H1 (cell line): ENCODE data around the gene ADGRV1. TPM values are rescaled to one million over a fixed set of nuclear protein-coding genes. Genes with fewer than 3 reads are reported as not detected.

Experiments used
- CTCF ChIA-PET: fragments of 300-600 bp; sonication (Branson Sonifier 250); formaldehyde crosslinking; loops from one replicate; lab custom pipeline; 2021; ENCODE audit not compliant: partially characterized antibody; lab: Charles Lee
- POLR2A ChIA-PET: fragments of 300-600 bp; sonication (Branson Sonifier 250); formaldehyde crosslinking; loops from one replicate; lab custom pipeline; 2021; ENCODE audit warnings: inconsistent platforms; ENCODE audit not compliant: partially characterized antibody; lab: Charles Lee
- DNase-seq, 2 experiments: peaks; one replicate each; pipeline versions ENCODE4 v3.0.0 to v3.0.0-alpha.2; 2010 to 2022; ENCODE audit warnings: low spot score in 2 of 2, low read depth in 1 of 2, mixed read lengths in 1 of 2
- FAIRE-seq: peaks from 2 replicates; lab custom pipeline; 2011; peaks lifted over from hg19 to GRCh38; lab: Jason Lieb, UNC
- H2AFZ ChIP-seq: 2 replicates; pipeline ENCODE4 v1.8.1; 2012; ENCODE audit warnings: low read length, inconsistent platforms
- H2AK5ac ChIP-seq: 2 replicates; pipeline ENCODE4 v1.6.1; 2013; ENCODE audit warnings: low read depth, low read length
- H2BK120ac ChIP-seq: replicated peaks from 2 replicates; pipeline ENCODE3; 2013; ENCODE audit warnings: low read depth, low read length, inconsistent platforms
- H2BK12ac ChIP-seq: 2 replicates; pipeline ENCODE4 v1.6.1; 2013; ENCODE audit warnings: low read depth, low read length
- H2BK15ac ChIP-seq: 2 replicates; pipeline ENCODE4 v1.6.1; 2013; ENCODE audit warnings: low read length
- H2BK20ac ChIP-seq: 2 replicates; pipeline ENCODE4 v1.6.1; 2013; ENCODE audit warnings: low read length
- H2BK5ac ChIP-seq: 2 replicates; pipeline ENCODE4 v1.6.1; 2013; ENCODE audit warnings: low read depth, low read length
- H3K14ac ChIP-seq: 2 replicates; pipeline ENCODE4 v1.6.1; 2013; ENCODE audit warnings: inconsistent platforms; ENCODE audit not compliant: insufficient read length
- H3K18ac ChIP-seq: 2 replicates; pipeline ENCODE4 v1.6.1; 2013; ENCODE audit warnings: low read length; ENCODE audit errors: extremely low read depth
- H3K23ac ChIP-seq: 2 replicates; pipeline ENCODE4 v1.6.1; 2013; ENCODE audit warnings: inconsistent platforms; ENCODE audit not compliant: insufficient read length
- H3K23me2 ChIP-seq: 2 replicates; pipeline ENCODE4 v1.6.1; 2013; ENCODE audit warnings: low read depth, low read length
- H3K27ac ChIP-seq: 2 replicates; pipeline ENCODE4 v1.6.1; 2011; ENCODE audit warnings: low read depth, low read length, inconsistent platforms
- H3K27me3 ChIP-seq, 4 experiments: replicated peaks in 1 of 4; 1 replicate in 1 of 4; 2 replicates in 3 of 4; pipeline versions ENCODE4 v1.6.1 to v1.8.1; 2011 to 2013; ENCODE audit warnings: low read length in 3 of 4, mild to moderate bottlenecking in 3 of 4, inconsistent platforms in 2 of 4, mixed read lengths in 2 of 4, moderate library complexity in 1 of 4; ENCODE audit not compliant: control insufficient read depth in 3 of 4, insufficient read depth in 3 of 4; ENCODE audit errors: extremely low read depth in 1 of 4
- H3K36me3 ChIP-seq, 4 experiments: 2 replicates each; pipeline versions ENCODE4 v1.6.1 to v1.8.1; 2011 to 2013; ENCODE audit warnings: mild to moderate bottlenecking in 4 of 4, low read length in 3 of 4, moderate library complexity in 2 of 4, control low read depth in 1 of 4, inconsistent platforms in 1 of 4; ENCODE audit not compliant: insufficient read depth in 4 of 4, control insufficient read depth in 2 of 4
- H3K4ac ChIP-seq: replicated peaks from 2 replicates; pipeline ENCODE3; 2013; ENCODE audit warnings: low read length, low read depth, mixed read lengths, inconsistent platforms; ENCODE audit not compliant: insufficient read length
- H3K4me1 ChIP-seq, 4 experiments: replicated peaks in 1 of 4; 1 replicate in 1 of 4; 2 replicates in 3 of 4; pipeline versions ENCODE4 v1.6.1 to v1.8.1; 2011 to 2013; ENCODE audit warnings: low read length in 3 of 4, inconsistent platforms in 2 of 4, mixed read lengths in 1 of 4; ENCODE audit not compliant: insufficient read depth in 4 of 4, control insufficient read depth in 3 of 4
- H3K4me2 ChIP-seq, 2 experiments: 2 replicates each; pipeline versions ENCODE4 v1.6.1 to v1.8.1; 2011 to 2013; ENCODE audit warnings: low read depth in 2 of 2, low read length in 2 of 2, control low read depth in 1 of 2, inconsistent platforms in 1 of 2, mild to moderate bottlenecking in 1 of 2; ENCODE audit not compliant: insufficient read depth in 1 of 2
- H3K4me3 ChIP-seq, 4 experiments: fragments of 200-600, 300-600 bp in 1 of 4; sonication (generic), shearing (Covaris generic), sonication (Bioruptor Twin) in 1 of 4; 2 replicates each; pipeline versions ENCODE4 v1.5.1 to v1.8.1; 2011 to 2016; ENCODE audit warnings: low read length in 4 of 4, low read depth in 3 of 4, control low read depth in 2 of 4, inconsistent platforms in 2 of 4, mild to moderate bottlenecking in 2 of 4, mixed read lengths in 1 of 4, moderate library complexity in 1 of 4; ENCODE audit not compliant: insufficient read depth in 2 of 4; ENCODE audit errors: extremely low read depth in 1 of 4
- H3K56ac ChIP-seq: replicated peaks from 2 replicates; pipeline ENCODE3; 2013; ENCODE audit warnings: low read depth, mild to moderate bottlenecking, mixed read lengths, low read length, inconsistent platforms; ENCODE audit not compliant: insufficient read length
- H3K79me1 ChIP-seq: 2 replicates; pipeline ENCODE4 v1.6.1; 2013; ENCODE audit warnings: low read depth, low read length, control low read depth
- H3K79me2 ChIP-seq, 2 experiments: 2 replicates each; pipeline versions ENCODE4 v1.6.1 to v1.8.1; 2012 to 2013; ENCODE audit warnings: low read length in 2 of 2, mild to moderate bottlenecking in 2 of 2, inconsistent platforms in 1 of 2; ENCODE audit not compliant: insufficient read depth in 2 of 2, control insufficient read depth in 1 of 2
- H3K9ac ChIP-seq, 4 experiments: replicated peaks in 1 of 4; 1 replicate in 1 of 4; 2 replicates in 3 of 4; pipeline versions ENCODE4 v1.6.1 to v1.8.1; 2011 to 2013; ENCODE audit warnings: low read depth in 3 of 4, low read length in 3 of 4, control low read depth in 2 of 4, mild to moderate bottlenecking in 2 of 4, moderate library complexity in 2 of 4, inconsistent platforms in 1 of 4; ENCODE audit errors: extremely low read depth in 1 of 4
- H3K9me3 ChIP-seq, 2 experiments: 2 replicates each; pipeline versions ENCODE4 v1.6.1 to v1.8.1; 2012 to 2013; ENCODE audit warnings: mild to moderate bottlenecking in 2 of 2, moderate library complexity in 2 of 2, control low read depth in 1 of 2, inconsistent platforms in 1 of 2, low read depth in 1 of 2, low read length in 1 of 2, mixed read lengths in 1 of 2; ENCODE audit not compliant: insufficient read depth in 2 of 2
- H4K20me1 ChIP-seq, 2 experiments: replicated peaks in 1 of 2; 2 replicates each; pipeline versions ENCODE3 to v1.8.1; 2011 to 2013; ENCODE audit warnings: inconsistent platforms in 2 of 2, low read length in 2 of 2, mild to moderate bottlenecking in 1 of 2; ENCODE audit not compliant: insufficient read depth in 2 of 2, control insufficient read depth in 1 of 2
- H4K5ac ChIP-seq: 2 replicates; pipeline ENCODE4 v1.6.1; 2013; ENCODE audit warnings: low read length, low read depth, mixed read lengths, inconsistent platforms; ENCODE audit not compliant: insufficient read length
- H4K8ac ChIP-seq: 2 replicates; pipeline ENCODE4 v1.8.0; 2013; ENCODE audit warnings: mild to moderate bottlenecking, moderate library complexity, low read length, inconsistent platforms; ENCODE audit not compliant: insufficient read depth; ENCODE audit errors: extremely low read depth
- H4K91ac ChIP-seq: replicated peaks from 2 replicates; pipeline ENCODE3; 2013; ENCODE audit warnings: low read length, mixed read lengths, inconsistent platforms; ENCODE audit not compliant: insufficient read length
- CBX5 ChIP-seq: fragments of 300-800, 300-1000 bp; sonication (generic); IDR thresholded peaks from 2 replicates; pipeline ENCODE4 v1.7.1; 2016; ENCODE audit warnings: antibody characterized with exemption, low read length, low read depth
- KDM5A ChIP-seq: fragments of 200-600 bp; IDR thresholded peaks from 2 replicates; pipeline ENCODE4 v1.7.1; 2012; ENCODE audit warnings: mild to moderate bottlenecking, low read length, inconsistent platforms, mixed read lengths
- NANOG ChIP-seq: IDR thresholded peaks from 2 replicates; pipeline ENCODE4 v1.6.1; 2011; ENCODE audit warnings: low read length, low read depth, mild to moderate bottlenecking, inconsistent platforms; ENCODE audit not compliant: insufficient read depth, poor library complexity, severe bottlenecking
- POLR2A ChIP-seq, 2 experiments: IDR thresholded peaks; 1 replicate in 1 of 2; 2 replicates in 1 of 2; pipeline ENCODE4 v1.6.1; 2011; ENCODE audit warnings: low read depth in 2 of 2, low read length in 2 of 2, mild to moderate bottlenecking in 2 of 2; ENCODE audit errors: control extremely low read depth in 1 of 2
- POLR2AphosphoS5 ChIP-seq: IDR thresholded peaks from 2 replicates; pipeline ENCODE4 v1.6.1; 2011; ENCODE audit warnings: low read depth, low read length
- POU5F1 ChIP-seq: IDR thresholded peaks from 2 replicates; pipeline ENCODE4 v1.6.1; 2011; ENCODE audit warnings: low read depth, mild to moderate bottlenecking, low read length, moderate library complexity
- RXRA ChIP-seq: IDR thresholded peaks from 2 replicates; pipeline ENCODE4 v1.6.1; 2011; ENCODE audit warnings: low read depth, mild to moderate bottlenecking, low read length, moderate library complexity; ENCODE audit not compliant: insufficient read depth
- SIRT6 ChIP-seq: IDR thresholded peaks from one replicate; pipeline ENCODE4 v1.7.1; 2012; ENCODE audit warnings: low read length, inconsistent platforms
- SIX5 ChIP-seq: IDR thresholded peaks from 2 replicates; pipeline ENCODE4 v1.6.1; 2011; ENCODE audit warnings: mild to moderate bottlenecking, low read depth, low read length
- SRF ChIP-seq: IDR thresholded peaks from 2 replicates; pipeline ENCODE4 v1.6.1; 2011; ENCODE audit warnings: mild to moderate bottlenecking, low read depth, low read length, moderate library complexity
- SUZ12 ChIP-seq: fragments of 200-600 bp; sonication (generic); IDR thresholded peaks from 2 replicates; pipeline ENCODE4 v1.6.1; 2012; ENCODE audit warnings: mild to moderate bottlenecking, inconsistent platforms, low read length, moderate library complexity, mixed read lengths
- TAF7 ChIP-seq: optimal IDR thresholded peaks from 2 replicates; pipeline ENCODE3; 2011; ENCODE audit warnings: low read depth, mild to moderate bottlenecking, inconsistent platforms, low read length, moderate library complexity, borderline replicate concordance
- TEAD4 ChIP-seq: IDR thresholded peaks from 2 replicates; pipeline ENCODE4 v1.6.1; 2012; ENCODE audit warnings: low read depth, low read length, inconsistent platforms, mixed read lengths
- USF2 ChIP-seq: IDR thresholded peaks from 2 replicates; pipeline ENCODE4 v1.6.1; 2011; ENCODE audit warnings: low read length, improper control_type of control experiment
- ZNF274 ChIP-seq: IDR thresholded peaks from 2 replicates; pipeline ENCODE4 v1.7.0; 2012; ENCODE audit warnings: low read length, borderline replicate concordance; ENCODE audit errors: extremely low read depth
- WGBS, 2 experiments: shearing (Covaris generic) in 1 of 2; methylation state at CpG; one replicate each; pipeline versions ENCODE4 v1.1.6 to v1.1.7; 2013 to 2015; ENCODE audit warnings: low lambda C conversion rate in 2 of 2, mixed read lengths in 2 of 2, inconsistent platforms in 1 of 2, low coverage in 1 of 2, missing lambda C conversion rate in 1 of 2; ENCODE audit not compliant: insufficient replicate concordance in 2 of 2, insufficient coverage in 1 of 2, insufficient read length in 1 of 2; ENCODE audit errors: extremely low coverage in 1 of 2, missing lambda C conversion rate in 1 of 2; 5-methylcytosine and 5-hydroxymethylcytosine counted together
- polyA plus RNA-seq, 7 experiments: library from polyadenylated mRNA; depleted of rRNA in 3 of 7; stranded (reverse) in 5 of 7; unstranded in 2 of 7; fragments of >200 nt in 5 of 7; fragments of 200-250 nt in 2 of 7; gene quantifications; 1 replicate in 5 of 7; 2 replicates in 1 of 7; 4 replicates in 1 of 7; pipeline versions ENCODE4 v1.2.1 to v1.2.3, GENCODE V29; 2011 to 2013; ENCODE audit warnings: missing spikeins in 2 of 7, mixed read lengths in 2 of 7
- total RNA-seq: library from RNA; stranded (reverse); fragmentation: NEBNext Ultra II Directional; extraction: Animal tissue kit (Norgen Biotek cat#: 25700); gene quantifications from 2 replicates; pipeline ENCODE4 v1.2.1, GENCODE V29; 2021

Gene ADGRV1
- total and polyA plus RNA-seq, 2 of the 8 experiments (the other 6 are each of a cell fraction or from before 2014, with no cell fraction given), result 53.1 to 62.2 TPM

DNA sequence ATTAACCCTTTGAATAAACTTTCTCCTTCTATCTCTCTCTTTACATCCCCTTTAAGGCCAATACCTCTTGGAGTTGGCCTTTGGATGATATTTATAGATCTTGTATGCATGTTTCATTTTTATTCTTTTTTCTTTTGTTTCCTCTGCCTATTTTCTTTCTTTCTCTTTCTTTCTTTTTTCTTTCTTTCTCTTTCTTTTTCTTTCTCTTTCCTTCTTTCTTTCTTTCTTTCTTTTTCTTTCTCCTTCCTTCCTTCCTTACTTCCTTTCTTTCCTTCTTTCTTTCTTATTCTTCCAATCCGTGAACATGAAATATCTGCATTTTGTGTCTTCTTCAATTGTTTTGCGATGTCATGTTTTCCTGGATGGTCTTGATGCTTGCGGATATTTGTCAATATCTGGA is 276.1 kb downstream of the ADGRV1 start:
- peaks cover 0 to 7% (median 5%) of the 10 kb centered on the region in 4 experiments; a peak in 4 of 8 replicates for H3K36me3 ChIP-seq
- H3K27ac ChIP-seq, result no peak overlapping the region
- no peaks in the 10 kb centered on the region for H3K4me1 ChIP-seq
- ChIA-PET CTCF (no interaction called here), POLR2A (no interaction called here)
- no peak overlapping the region for H2BK12ac ChIP-seq
- H3K79me2 ChIP-seq, result no peaks in the 10 kb centered on the region
- H3K4me3 ChIP-seq, result no peak overlapping the region
- H4K20me1 ChIP-seq, result no peaks in the 10 kb centered on the region
- H2BK5ac ChIP-seq, result no peak overlapping the region
- peaks cover 0 to 2% (median 0%) of the 10 kb centered on the region in 4 experiments; a peak in 1 of 7 replicates for H3K27me3 ChIP-seq
- H3K14ac ChIP-seq, result no peak overlapping the region
- no peak overlapping the region for H3K23ac ChIP-seq
- no peak overlapping the region for H2BK20ac ChIP-seq
- no peak overlapping the region for H3K9ac ChIP-seq
- H3K4me2 ChIP-seq, result no peak overlapping the region
- no peak overlapping the region for H2AFZ ChIP-seq
- H4K5ac ChIP-seq, result no peak overlapping the region
- no peak overlapping the region for H4K8ac ChIP-seq
- H3K23me2 ChIP-seq, result no peaks in the 10 kb centered on the region
- H3K79me1 ChIP-seq, result no peaks in the 10 kb centered on the region
- H4K91ac ChIP-seq, result no peak overlapping the region
- no peak overlapping the region for H2BK15ac ChIP-seq
- no peak overlapping the region for H3K18ac ChIP-seq
- FAIRE-seq, result no peak
- no peak overlapping the region for H3K56ac ChIP-seq
- no peak overlapping the region for H2BK120ac ChIP-seq
- no peaks in the 10 kb centered on the region for H3K9me3 ChIP-seq
- no peak overlapping the region for H3K4ac ChIP-seq
- no peak for DNase-seq
- H2AK5ac ChIP-seq, result no peak overlapping the region
- WGBS, 2 experiments, result 86 to 94% methylated on average over 1 to 3 of the region's 3 CpGs
- TF ChIP-seq SIRT6 (no peak), ZNF274 (no peak), TEAD4 (no peak), POU5F1 (no peak), SRF (no peak), RXRA (no peak), CBX5 (no peak), SIX5 (no peak), KDM5A (no peak), USF2 (no peak), POLR2AphosphoS5 (no peak), TAF7 (no peak), NANOG (no peak), POLR2A (IDR thresholded peaks at IDR 0.05; ENCODE audit: control extremely low read depth in 1 of 2, low read depth in 2 of 2, low read length in 2 of 2) (no peak), SUZ12 (no peak)
